Effector CD4-positive, alpha-beta T cell (primary cell): ENCODE data around the gene STK17B.
"Not testable (repeated sequence)": the region's sequence is repeated elsewhere in the genome, so short reads cannot be mapped to it uniquely, and the experiment has no call there.

Experiments
- DNase-seq: peaks from one replicate; pipeline ENCODE4 v3.0.0-alpha.2; 2020

Gene STK17B

GRCh38 chr2:196108604-196109003 is 62.8 kb downstream of the STK17B start:
- DNase-seq = no peak

- no peak for DNase-seq
These were observed 65.4 kb downstream of the STK17B start for GRCh38 chr2:196105951-196106350.

- DNase-seq = no peak
These were observed 67.3 kb downstream of the STK17B start for GRCh38 chr2:196104066-196104465.

GRCh38 chr2:196103626-196104025 is 67.8 kb downstream of the STK17B start:
- no peak for DNase-seq

GRCh38 chr2:196101325-196101991 is 69.9 kb downstream of the STK17B start:
- no peak for DNase-seq

GRCh38 chr2:196099916-196100315 is 71.5 kb downstream of the STK17B start:
- DNase-seq = no peak

GRCh38 chr2:196097864-196098660 is 73.3 kb downstream of the STK17B start:
- DNase-seq = no peak

GRCh38 chr2:196096982-196097745 is 74.2 kb downstream of the STK17B start:
- no peak for DNase-seq

GRCh38 chr2:196096264-196096663 is 75.1 kb downstream of the STK17B start:
- DNase-seq = no peak

GRCh38 chr2:196089448-196089847 is 81.9 kb downstream of the STK17B start:
- DNase-seq = not testable (repeated sequence)

GRCh38 chr2:196088203-196088602 is 83.2 kb downstream of the STK17B start:
- no peak for DNase-seq

GRCh38 chr2:196086517-196087368 is 84.6 kb downstream of the STK17B start:
- DNase-seq = no peak

GRCh38 chr2:196083601-196084000 is 87.8 kb downstream of the STK17B start:
- DNase-seq = no peak
